HepG2 (cell line): ENCODE data around the gene ADD2.

Experiments
- CEBPZ ChIP-seq: IDR thresholded peaks from 2 replicates; pipeline ENCODE4 v1.6.1; 2012; ENCODE audit warnings: low read length, improper control_type of control experiment
- CREM ChIP-seq, 2 experiments: sonication (generic) in 1 of 2; formaldehyde crosslinking in 1 of 2; IDR thresholded peaks; 2 replicates each; pipeline versions ENCODE4 v1.4.0 to v1.6.1; 2016 to 2020; ENCODE audit warnings: antibody characterized with exemption in 1 of 2, mild to moderate bottlenecking in 1 of 2, missing genetic modification reagents in 1 of 2
- CTCF ChIP-seq: sonication (generic); formaldehyde crosslinking; IDR thresholded peaks from 2 replicates; pipeline ENCODE4 v1.5.0; 2020; ENCODE audit warnings: mild to moderate bottlenecking, missing genetic modification reagents, moderate library complexity
- FOXJ3 ChIP-seq: sonication (generic); formaldehyde crosslinking; IDR thresholded peaks from 2 replicates; pipeline ENCODE4 v1.4.0; 2020; ENCODE audit warnings: missing genetic modification reagents, mild to moderate bottlenecking, borderline replicate concordance
- HNRNPUL1 ChIP-seq: fragments of 200-400 bp; formaldehyde crosslinking; IDR thresholded peaks from 2 replicates; pipeline ENCODE4 v1.6.1; 2017; ENCODE audit warnings: low read depth, mild to moderate bottlenecking, low read length, moderate library complexity
- JUNB ChIP-seq: sonication (generic); formaldehyde crosslinking; IDR thresholded peaks from 2 replicates; pipeline ENCODE4 v1.8.0; 2022; ENCODE audit warnings: missing genetic modification reagents, mild to moderate bottlenecking, borderline replicate concordance
- MZF1 ChIP-seq: sonication (generic); formaldehyde crosslinking; IDR thresholded peaks from 2 replicates; pipeline ENCODE4 v1.8.1; 2023; ENCODE audit warnings: mild to moderate bottlenecking, missing genetic modification reagents, borderline replicate concordance
- REST ChIP-seq, 2 experiments: IDR thresholded peaks; 2 replicates each; pipeline ENCODE4 v1.6.1; 2011 to 2012; ENCODE audit warnings: low read length in 2 of 2, borderline replicate concordance in 1 of 2, low read depth in 1 of 2, mild to moderate bottlenecking in 1 of 2, moderate library complexity in 1 of 2
- SUZ12 ChIP-seq: fragments of 150-350 bp; IDR thresholded peaks from 2 replicates; pipeline ENCODE4 v1.6.1; 2014; ENCODE audit warnings: low read depth, low read length
- ZNF274 ChIP-seq: sonication (generic); formaldehyde crosslinking; IDR thresholded peaks from 2 replicates; pipeline ENCODE4 v1.5.1; 2020; ENCODE audit warnings: mild to moderate bottlenecking, missing genetic modification reagents
- ZNF441 ChIP-seq: sonication (generic); formaldehyde crosslinking; IDR thresholded peaks from 2 replicates; pipeline ENCODE4 v1.7.0; 2021; ENCODE audit warnings: missing genetic modification reagents, borderline replicate concordance
- ZNF766 ChIP-seq: sonication (generic); formaldehyde crosslinking; IDR thresholded peaks from 2 replicates; pipeline ENCODE4 v1.5.0; 2020; ENCODE audit warnings: missing genetic modification reagents, borderline replicate concordance

GRCh38 chr2:70674636-70675430, 93.2 kb downstream of the ADD2 start:
- TF ChIP-seq CEBPZ (no peak), SUZ12 (no peak), ZNF766 (CRISPR knock-in tag) (no peak), FOXJ3 (no peak), CTCF (no peak), HNRNPUL1 (no peak), CREM (IDR thresholded peaks at IDR 0.05) (no peak), CREM (CRISPR knock-in tag; IDR thresholded peaks at IDR 0.05) (no peak), ZNF274 (CRISPR knock-in tag) (no peak), REST (IDR thresholded peaks at IDR 0.05; ENCODE audit: borderline replicate concordance in 1 of 2, low read depth in 1 of 2, low read length in 2 of 2) (no peak), JUNB (CRISPR knock-in tag) (no peak), ZNF441 (CRISPR knock-in tag) (no peak), MZF1 (CRISPR knock-in tag) (no peak)
